Right cardiac atrium (tissue), 5 donors: ENCODE results near the gene ADAMTS14. TPM values are rescaled to one million over a fixed set of nuclear protein-coding genes. Genes with fewer than 3 reads are reported as not detected.

Experiments
- ATAC-seq, 2 donors: fragments of 200-7000 bp; cut with Tn5 transposase; one replicate each; pipeline versions ENCODE4 v1.8.0 to v1.9.1; 2020; ENCODE audit warnings: moderate library complexity in 2 of 2, mild to moderate bottlenecking in 1 of 2
- DNase-seq, 3 donors: peaks; one replicate each; pipeline ENCODE4 v3.0.0-alpha.2; 2020
- H3K27ac ChIP-seq: one replicate; pipeline ENCODE4 v1.5.1; 2013; ENCODE audit warnings: mild to moderate bottlenecking, low read length, control low read depth, moderate library complexity
- H3K27me3 ChIP-seq: one replicate; pipeline ENCODE4 v1.6.1; 2013; ENCODE audit not compliant: control insufficient read depth, insufficient read depth
- H3K4me1 ChIP-seq: one replicate; pipeline ENCODE4 v1.6.1; 2013; ENCODE audit warnings: low read length; ENCODE audit not compliant: control insufficient read depth, insufficient read depth
- H3K4me3 ChIP-seq: one replicate; pipeline ENCODE4 v1.5.1; 2013; ENCODE audit warnings: low read length, control low read depth
- H3K9me3 ChIP-seq: one replicate; pipeline ENCODE4 v1.6.1; 2013; ENCODE audit warnings: low read length; ENCODE audit not compliant: control insufficient read depth
- WGBS: extraction: QIAGEN DNeasy Blood & Tissue Kit; methylation state at CpG from one replicate; pipeline ENCODE4 v1.1.7; 2013; 5-methylcytosine and 5-hydroxymethylcytosine counted together
- intact Hi-C, 4 donors: fragments of 100-400 bp; cut with DNase I; formaldehyde crosslinking; loops; one replicate each; pipeline versions ENCODE4 v1.11.0 to v1.14.0; 2022 to 2023
- polyA plus RNA-seq: library from polyadenylated mRNA; stranded (reverse); fragments of 200-250 nt; gene quantifications from one replicate; pipeline ENCODE4 v1.2.3, GENCODE V29; 2013
- total RNA-seq, 4 donors: library from RNA; stranded (reverse); fragmentation: NEBNext Ultra II Directional; extraction: Animal tissue kit (Norgen Biotek cat#: 25700); gene quantifications; one replicate each; pipeline ENCODE4 v1.2.1, GENCODE V29; 2021
- donor health status: healthy with polysubstance abuse.
- donor health status: DM: no; HTN: yes; CAD: no.
- donor health status: DM: no; HTN: no; CAD: no.
- donor health status: DM: no; HTN: yes; CAD: no; lungs with severe emphysema.
- donor health status: DM: yes; HTN: yes; CAD: no.

ADAMTS14 gene
- total and polyA plus RNA-seq, 5 donors: 0.03 to 0.36 (median 0.14) TPM

DNA sequence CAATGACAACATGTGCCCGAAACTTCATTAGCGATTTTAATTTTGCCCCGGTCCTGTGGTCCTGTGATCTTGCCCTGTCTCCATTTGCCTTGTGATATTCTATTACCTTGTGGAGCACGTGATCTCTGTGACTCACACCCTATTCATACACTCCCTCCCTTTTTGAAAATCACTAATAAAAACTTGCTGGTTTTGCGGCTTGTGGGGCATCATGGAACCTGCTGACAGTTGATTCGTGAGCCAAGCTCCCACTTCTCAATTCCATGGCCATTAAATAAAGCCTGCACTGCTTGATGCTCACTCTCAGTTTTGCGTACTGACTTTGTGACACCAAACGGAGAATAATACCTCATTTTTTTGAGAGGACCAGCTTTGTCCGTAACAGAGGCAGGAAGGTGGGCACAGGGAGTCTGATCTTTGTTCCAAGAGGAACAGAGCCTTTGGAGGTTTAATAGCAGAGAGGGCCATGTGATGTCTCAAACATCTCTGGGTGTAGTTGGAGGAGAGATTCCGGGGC lies 3.8 kb upstream of the ADAMTS14 start:
- Histone ChIP-seq H3K9me3 (no peaks in the 10 kb centered on the region), H3K4me1 (peaks cover 3% of the 10 kb centered on the region), H3K27me3 (no peaks in the 10 kb centered on the region), H3K4me3 (no peak overlapping the region), H3K27ac (no peak overlapping the region)
- ATAC-seq (no peak), DNase-seq (no peak)
- WGBS: 93% methylated on average over 10 of the region's 10 CpGs
- intact Hi-C loops: no loop called here

DNA sequence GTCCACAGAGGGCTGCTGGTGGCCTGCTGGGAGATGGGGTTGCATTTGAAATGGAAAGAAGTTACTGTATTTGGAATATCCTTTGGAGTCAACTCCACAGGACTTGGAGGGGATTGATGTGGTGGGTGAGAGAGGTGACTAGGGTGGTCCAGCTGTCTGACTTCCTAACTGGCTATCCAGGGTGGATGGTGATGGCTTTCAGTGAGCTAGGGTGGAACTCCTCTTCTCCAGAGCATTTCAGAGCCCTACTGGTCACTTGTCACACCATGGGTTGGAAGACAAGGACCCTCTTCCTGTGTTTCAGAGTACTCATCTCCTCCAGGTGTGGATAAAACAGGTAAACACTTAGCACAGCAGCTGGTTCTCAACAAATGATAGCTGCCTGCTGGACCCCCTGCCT lies 3.3 kb upstream of the ADAMTS14 start:
- ATAC-seq: no peak
- DNase-seq: no peak
- intact Hi-C loops: no loop called here
- no peaks in the 10 kb centered on the region for H3K9me3 ChIP-seq
- H3K27ac ChIP-seq: no peak overlapping the region
- H3K27me3 ChIP-seq: no peaks in the 10 kb centered on the region
- peaks cover 6% of the 10 kb centered on the region for H3K4me1 ChIP-seq
- no peak overlapping the region for H3K4me3 ChIP-seq

DNA sequence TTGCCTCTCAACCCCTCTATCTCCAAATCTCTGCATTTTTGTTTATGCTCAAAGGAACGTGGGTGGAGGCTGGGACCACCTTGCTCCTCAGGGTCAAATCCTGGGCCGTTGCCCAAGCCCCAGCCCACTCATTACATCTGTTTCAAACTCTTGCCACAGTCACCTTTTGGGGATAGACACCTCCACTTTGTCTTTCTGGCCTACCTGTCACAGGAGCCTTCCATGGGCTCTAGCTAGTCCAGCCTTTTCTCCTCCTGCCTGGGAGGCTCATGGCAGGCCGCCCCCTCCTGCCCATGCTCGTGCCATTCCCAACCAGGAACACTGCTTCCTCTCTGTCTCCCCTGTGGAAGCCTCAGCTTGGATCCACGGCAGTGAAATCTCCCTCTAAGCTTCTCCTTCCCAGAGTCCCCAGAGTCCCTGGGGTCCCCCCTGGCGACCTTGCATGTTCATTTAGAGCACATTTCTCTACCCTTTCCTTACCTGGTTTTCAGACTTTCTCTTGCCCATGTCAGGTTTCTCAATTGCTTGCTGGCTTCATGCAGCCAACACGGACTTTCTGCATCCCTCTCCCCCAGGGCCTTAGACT lies 2.5 kb upstream of the ADAMTS14 start:
- no peak for ATAC-seq
- no peak overlapping the region for H3K27ac ChIP-seq
- no peaks in the 10 kb centered on the region for H3K27me3 ChIP-seq
- WGBS: 83% methylated on average over 7 of the region's 7 CpGs
- H3K4me1 ChIP-seq: peaks cover 6% of the 10 kb centered on the region
- no peaks in the 10 kb centered on the region for H3K9me3 ChIP-seq
- DNase-seq: no peak
- intact Hi-C loops: loop anchor here in 1 of 4 donors (10.0 kb wide), 1 partner anchor 95 kb away; no protein-coding TSS in a partner anchor
- H3K4me3 ChIP-seq: no peak overlapping the region

DNA sequence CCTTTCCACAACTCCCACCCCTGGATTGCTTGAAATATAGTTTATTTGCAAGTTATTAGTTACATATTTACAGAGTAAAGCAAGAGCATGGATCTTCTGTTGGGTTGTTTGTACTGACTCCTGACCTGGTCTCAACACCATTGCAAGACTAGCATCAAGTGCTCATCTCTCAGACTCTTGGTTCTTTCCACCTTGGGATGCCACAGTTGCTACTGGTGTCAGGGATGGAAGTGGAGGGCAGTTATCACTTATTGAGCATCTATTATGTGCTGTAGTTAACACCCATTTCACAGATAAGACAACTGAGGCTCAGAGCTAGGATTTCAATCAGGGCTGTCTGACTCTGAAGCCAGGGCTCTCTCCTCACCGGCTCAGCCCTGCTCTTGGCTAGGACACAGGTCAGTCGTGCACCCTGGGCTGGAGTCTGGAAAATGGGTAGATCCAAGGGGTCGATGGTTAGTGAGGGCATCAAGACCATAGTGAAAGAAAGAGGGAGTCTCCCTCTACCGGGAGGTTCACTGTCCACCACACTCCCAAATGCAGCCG lies 614 bp upstream of the ADAMTS14 start:
- ATAC-seq: no peak
- H3K27me3 ChIP-seq: no peaks in the 10 kb centered on the region
- WGBS: 25% methylated on average over 5 of the region's 5 CpGs

DNA sequence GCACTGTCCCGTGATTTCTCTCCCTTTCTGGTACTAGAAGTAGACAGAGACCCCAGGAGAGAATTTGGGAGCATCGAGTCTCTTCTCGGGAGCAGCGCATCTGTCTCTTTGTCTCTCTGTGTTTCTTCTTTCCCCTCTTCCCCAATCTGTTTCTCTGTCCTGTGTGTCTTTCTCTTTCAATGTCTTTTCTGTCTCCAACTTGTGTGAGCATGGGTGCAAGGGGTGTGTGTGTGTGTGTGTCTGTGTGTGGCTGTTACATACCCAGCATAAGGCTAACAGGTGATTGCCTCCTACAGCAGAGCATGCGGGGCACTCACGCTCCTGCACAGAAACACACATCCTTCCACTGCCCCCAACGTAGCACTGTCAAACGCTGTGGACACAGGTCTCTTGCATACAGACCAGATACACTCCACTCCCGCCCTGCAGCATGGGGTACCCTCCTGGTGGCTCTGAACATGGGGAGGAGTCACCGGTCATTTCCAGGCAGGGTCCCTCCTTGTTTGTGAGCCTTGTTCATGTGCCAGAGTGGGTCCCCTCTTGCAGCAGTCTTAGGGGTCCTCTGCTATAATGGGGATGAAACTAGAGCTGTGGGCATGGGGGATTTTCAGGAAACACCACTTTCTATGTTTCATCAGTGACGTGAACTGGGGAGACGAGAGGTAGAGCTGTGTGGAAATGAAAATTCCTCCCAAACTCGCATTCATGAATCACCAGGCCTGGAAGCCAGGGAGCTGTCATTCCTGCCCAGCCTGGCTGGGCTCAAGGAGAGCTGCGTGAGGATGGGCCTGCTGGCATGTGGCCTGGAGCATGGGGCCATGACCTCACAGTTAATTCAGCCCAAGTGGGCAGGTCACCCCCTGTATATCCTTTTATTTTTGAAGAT lies 980 bp downstream of the ADAMTS14 start:
- H3K27me3 ChIP-seq: no peaks in the 10 kb centered on the region
- peak; percentile 73 to 80 (median 75) for DNase-seq

More for the DNA sequence above, 614 bp upstream of the ADAMTS14 start:
- Histone ChIP-seq H3K4me3 (peak overlapping the region; percentile 53), H3K9me3 (no peaks in the 10 kb centered on the region), H3K27ac (no peak overlapping the region), H3K4me1 (peaks cover 6% of the 10 kb centered on the region)
- intact Hi-C loops: loop anchor here in 1 of 4 donors (10.0 kb wide), 1 partner anchor 97 kb away; no protein-coding TSS in a partner anchor
- DNase-seq: no peak

DNA sequence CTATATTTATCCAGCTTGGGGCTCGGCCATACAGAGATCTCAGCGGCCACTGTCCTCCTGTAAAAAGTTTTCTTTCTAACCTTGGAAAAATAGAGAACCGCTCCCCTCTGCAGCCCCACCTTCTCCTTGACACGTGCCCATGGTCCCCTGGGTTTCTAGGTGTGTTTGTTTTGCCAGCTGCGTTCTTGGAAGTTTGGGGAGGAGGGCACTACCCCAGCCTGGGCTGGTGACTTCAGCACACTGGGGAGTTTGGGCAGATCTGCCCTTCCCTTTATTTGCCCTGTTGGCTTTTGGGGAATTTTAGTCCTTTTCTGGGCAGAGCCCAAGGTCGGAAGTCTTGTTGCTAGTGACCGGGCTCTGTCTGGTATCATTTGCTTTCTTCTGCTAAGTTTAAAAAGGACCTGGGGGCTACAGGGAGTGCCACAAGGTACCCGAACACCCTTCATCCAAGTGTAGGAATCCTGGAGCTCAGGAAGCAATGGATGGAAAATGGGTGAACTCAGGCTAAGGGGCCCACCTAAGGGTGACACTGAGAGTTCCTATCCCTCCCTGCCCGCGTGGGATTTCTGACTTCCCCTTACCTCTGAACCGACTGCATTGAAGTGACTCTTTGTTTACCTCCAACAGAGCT lies 1.7 kb downstream of the ADAMTS14 start:
- H3K4me1 ChIP-seq: peaks cover 6% of the 10 kb centered on the region
- 65% methylated on average over 11 of the region's 11 CpGs for WGBS
- intact Hi-C loops: loop anchor here in 1 of 4 donors (10.0 kb wide), 1 partner anchor 99 kb away; no protein-coding TSS in a partner anchor
- H3K9me3 ChIP-seq: no peaks in the 10 kb centered on the region
- no peaks in the 10 kb centered on the region for H3K27me3 ChIP-seq
- no peak overlapping the region for H3K4me3 ChIP-seq
- DNase-seq: no peak
- ATAC-seq: no peak
- H3K27ac ChIP-seq: no peak overlapping the region

More for the DNA sequence above, 980 bp downstream of the ADAMTS14 start:
- peak; percentile 29 to 74 for ATAC-seq
- no peak overlapping the region for H3K27ac ChIP-seq
- H3K9me3 ChIP-seq: no peaks in the 10 kb centered on the region
- peaks cover 6% of the 10 kb centered on the region for H3K4me1 ChIP-seq
- intact Hi-C loops: loop anchor here in 1 of 4 donors (10.0 kb wide), 1 partner anchor 98 kb away; no protein-coding TSS in a partner anchor
- 48% methylated on average over 14 of the region's 14 CpGs for WGBS
- peak overlapping the region; percentile 53 for H3K4me3 ChIP-seq

DNA sequence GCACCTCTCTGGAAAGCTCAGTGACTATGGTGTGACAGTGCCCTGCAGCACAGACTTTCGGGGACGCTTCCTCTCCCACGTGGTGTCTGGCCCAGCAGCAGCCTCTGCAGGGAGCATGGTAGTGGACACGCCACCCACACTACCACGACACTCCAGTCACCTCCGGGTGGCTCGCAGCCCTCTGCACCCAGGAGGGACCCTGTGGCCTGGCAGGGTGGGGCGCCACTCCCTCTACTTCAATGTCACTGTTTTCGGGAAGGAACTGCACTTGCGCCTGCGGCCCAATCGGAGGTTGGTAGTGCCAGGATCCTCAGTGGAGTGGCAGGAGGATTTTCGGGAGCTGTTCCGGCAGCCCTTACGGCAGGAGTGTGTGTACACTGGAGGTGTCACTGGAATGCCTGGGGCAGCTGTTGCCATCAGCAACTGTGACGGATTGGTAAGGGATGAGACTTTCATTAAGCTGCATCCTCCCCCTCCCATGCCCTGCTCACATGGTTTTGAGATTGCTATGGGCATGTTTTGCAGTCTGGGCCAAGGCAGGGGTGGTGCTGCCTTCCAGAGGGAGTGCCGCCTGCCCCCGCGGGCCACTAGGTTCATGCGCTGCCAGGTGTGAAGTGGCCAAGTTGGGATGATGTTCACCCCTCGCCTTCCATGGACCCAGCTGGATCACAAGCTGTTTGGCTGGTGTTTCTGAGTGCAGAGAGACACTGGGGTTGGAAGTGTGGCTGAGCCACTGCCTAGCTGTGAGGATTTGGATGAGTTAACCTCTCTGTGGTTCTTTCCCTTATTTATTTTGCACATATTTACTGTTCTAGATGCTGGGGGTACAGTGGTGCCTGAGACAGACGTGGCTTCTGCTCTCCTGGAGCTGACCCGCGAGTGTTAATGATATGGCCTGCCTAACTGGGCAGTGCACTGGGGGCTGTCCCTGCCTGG lies 2.5 kb downstream of the ADAMTS14 start:
- no peak for ATAC-seq
- H3K27me3 ChIP-seq: no peaks in the 10 kb centered on the region
- no peak overlapping the region for H3K4me3 ChIP-seq
- no peak for DNase-seq
- peaks cover 6% of the 10 kb centered on the region for H3K4me1 ChIP-seq
- H3K9me3 ChIP-seq: no peaks in the 10 kb centered on the region
- H3K27ac ChIP-seq: no peak overlapping the region
- intact Hi-C loops: loop anchor here in 1 of 4 donors (10.0 kb wide), 1 partner anchor 100 kb away; no protein-coding TSS in a partner anchor
- WGBS: 77% methylated on average over 24 of the region's 24 CpGs

DNA sequence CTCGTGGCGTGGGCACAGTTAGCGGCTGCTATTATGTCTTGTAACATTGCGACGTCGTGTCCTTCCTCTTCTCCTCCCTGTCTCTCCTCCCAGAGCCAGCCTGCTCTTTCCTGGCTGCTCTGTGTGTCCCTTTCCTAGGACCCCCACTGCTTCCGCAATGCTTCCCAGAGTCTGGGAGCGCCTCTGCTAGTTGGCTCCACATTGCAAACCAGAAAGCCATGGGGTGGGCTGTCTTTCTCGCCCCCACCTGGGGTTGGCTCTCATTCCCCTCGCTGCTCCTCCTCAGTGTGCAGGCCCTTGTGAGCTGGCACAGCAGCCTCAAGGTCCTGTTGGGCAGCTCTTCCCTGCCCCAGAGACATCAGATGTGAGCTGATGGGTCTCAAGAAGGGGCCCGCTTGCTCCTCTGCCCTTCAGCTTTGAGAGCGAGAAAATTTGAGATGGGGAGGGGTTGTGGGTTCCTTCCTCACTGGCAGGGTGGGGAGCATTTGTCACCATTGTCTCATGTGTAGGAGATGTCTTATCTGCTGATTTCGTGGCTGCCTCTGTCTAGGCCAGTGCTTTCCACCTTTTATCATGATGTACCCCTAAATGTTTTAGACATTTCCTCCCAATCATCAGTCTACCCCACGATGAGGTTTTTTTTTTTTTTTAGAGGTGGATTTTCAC lies 3.3 kb downstream of the ADAMTS14 start:
- DNase-seq (no peak), ATAC-seq (no peak)
- H3K4me3 ChIP-seq: no peak overlapping the region
- intact Hi-C loops: loop anchor here in 1 of 4 donors (10.0 kb wide), 1 partner anchor 101 kb away; no protein-coding TSS in a partner anchor
- no peaks in the 10 kb centered on the region for H3K9me3 ChIP-seq
- no peak overlapping the region for H3K27ac ChIP-seq
- peaks cover 6% of the 10 kb centered on the region for H3K4me1 ChIP-seq
- 54% methylated on average over 14 of the region's 14 CpGs for WGBS
- no peaks in the 10 kb centered on the region for H3K27me3 ChIP-seq

DNA sequence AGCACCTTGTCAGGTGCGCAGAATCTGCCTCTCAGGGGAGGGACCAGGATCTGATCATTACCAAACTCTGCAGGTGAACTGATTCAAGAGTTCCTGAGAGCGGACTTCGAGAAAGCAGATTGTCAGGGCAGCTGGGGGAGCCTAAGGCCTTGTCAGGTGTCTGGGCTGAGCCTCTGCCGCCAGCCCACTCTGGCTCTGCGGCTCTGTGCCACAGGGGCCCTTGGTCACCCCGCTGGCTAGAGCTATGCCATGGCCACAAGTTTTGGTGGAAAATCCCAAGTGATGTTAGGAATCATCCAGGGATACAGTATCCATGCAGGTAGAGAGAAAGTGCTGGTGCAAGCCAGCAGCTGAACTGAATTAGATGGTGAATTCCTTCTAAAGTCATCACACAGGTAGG lies 4.2 kb downstream of the ADAMTS14 start:
- intact Hi-C loops: loop anchor here in 1 of 4 donors (10.0 kb wide), 1 partner anchor 102 kb away; no protein-coding TSS in a partner anchor
- H3K9me3 ChIP-seq: no peaks in the 10 kb centered on the region
- H3K27me3 ChIP-seq: no peaks in the 10 kb centered on the region
- 82% methylated on average over 6 of the region's 6 CpGs for WGBS
- H3K4me3 ChIP-seq: no peak overlapping the region
- H3K4me1 ChIP-seq: peaks cover 6% of the 10 kb centered on the region
- DNase-seq (no peak), ATAC-seq (no peak)
- H3K27ac ChIP-seq: no peak overlapping the region
